PC-9 (cell line): ENCODE results near the gene GAS5.

Experiments used
- EZH2 ChIP-seq: fragments of 200-600 bp; sonication (generic); IDR thresholded peaks from 2 replicates; pipeline ENCODE4 v1.8.0; 2017; ENCODE audit warnings: antibody characterized with exemption, low read depth
- TF ChIP-seq, protein P1 (sequence below): fragments of 200-600 bp; sonication (generic); conservative IDR thresholded peaks from 2 replicates; pipeline ENCODE4 v1.6.1; 2017; ENCODE audit warnings: mixed run types, antibody characterized with exemption, mild to moderate bottlenecking, moderate library complexity

DNA sequence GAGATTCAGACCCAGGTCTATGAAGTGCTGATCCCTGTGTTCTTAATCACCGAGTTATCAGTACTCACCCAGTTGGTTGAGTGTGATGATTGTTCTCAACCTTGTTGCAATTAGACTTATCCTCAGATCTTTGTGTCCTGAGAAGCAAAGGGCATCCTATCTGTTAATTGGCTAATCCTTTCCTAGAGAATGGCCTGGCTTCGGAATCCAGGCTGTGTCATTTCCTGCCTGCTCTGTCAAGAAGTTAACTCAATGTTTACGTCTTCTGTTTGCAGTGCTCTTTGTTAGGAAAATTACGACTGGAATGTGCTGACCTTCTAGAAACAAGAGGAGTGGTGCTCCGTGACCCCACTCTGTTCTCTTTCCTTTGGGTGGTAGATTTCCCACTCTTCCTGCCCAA is 14.7 kb downstream of the GAS5 start:
- TF ChIP-seq, protein P1, sequence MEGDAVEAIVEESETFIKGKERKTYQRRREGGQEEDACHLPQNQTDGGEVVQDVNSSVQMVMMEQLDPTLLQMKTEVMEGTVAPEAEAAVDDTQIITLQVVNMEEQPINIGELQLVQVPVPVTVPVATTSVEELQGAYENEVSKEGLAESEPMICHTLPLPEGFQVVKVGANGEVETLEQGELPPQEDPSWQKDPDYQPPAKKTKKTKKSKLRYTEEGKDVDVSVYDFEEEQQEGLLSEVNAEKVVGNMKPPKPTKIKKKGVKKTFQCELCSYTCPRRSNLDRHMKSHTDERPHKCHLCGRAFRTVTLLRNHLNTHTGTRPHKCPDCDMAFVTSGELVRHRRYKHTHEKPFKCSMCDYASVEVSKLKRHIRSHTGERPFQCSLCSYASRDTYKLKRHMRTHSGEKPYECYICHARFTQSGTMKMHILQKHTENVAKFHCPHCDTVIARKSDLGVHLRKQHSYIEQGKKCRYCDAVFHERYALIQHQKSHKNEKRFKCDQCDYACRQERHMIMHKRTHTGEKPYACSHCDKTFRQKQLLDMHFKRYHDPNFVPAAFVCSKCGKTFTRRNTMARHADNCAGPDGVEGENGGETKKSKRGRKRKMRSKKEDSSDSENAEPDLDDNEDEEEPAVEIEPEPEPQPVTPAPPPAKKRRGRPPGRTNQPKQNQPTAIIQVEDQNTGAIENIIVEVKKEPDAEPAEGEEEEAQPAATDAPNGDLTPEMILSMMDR = no peak
- no peak for TF ChIP-seq EZH2
